NCI-H2227 (cell line): Measurements from ENCODE around the gene TNRC6C.
A peak's percentile ranks its signal among the peaks of the same experiment; 100 is the strongest.
"Not testable (repeated sequence)": the region's sequence is repeated elsewhere in the genome, so short reads cannot be mapped to it uniquely, and the experiment has no call there.

ENCODE experiments used
- DNase-seq: peaks from one replicate; lab custom pipeline; 2025; ENCODE audit not compliant: unreplicated experiment; lab: John Stamatoyannopoulos, UW

Gene TNRC6C

DNA sequence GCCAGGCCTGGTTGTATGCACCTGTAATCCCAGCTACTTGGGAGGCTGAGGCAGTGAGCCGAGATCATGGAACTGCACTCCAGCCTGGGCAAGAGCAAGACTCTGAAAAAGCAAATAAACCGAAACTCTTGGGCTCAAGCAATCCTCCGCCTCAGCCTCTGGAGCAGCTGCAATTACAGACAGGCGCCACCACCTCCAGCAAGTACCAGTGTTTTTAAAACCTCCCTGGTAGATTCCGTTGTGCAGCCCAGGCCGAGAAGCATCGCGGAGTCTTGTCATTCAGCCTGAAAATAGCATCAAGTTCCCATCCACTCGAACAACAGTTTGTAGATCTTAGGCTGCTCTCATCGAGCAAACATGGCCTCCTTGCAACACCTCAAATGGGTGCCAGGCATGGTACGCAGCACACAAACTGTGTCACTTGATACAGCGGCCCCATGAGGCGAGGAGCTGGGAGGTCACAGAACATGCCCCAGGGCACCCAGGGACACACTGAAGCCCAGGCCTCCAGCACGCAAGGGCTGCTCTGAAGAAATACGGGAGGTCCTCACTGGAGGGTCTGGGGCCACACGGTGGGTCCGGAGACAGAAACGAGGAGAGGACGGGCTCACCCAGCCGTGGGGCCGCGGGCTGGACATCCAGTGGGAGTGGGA is 152.0 kb downstream of the TNRC6C start:
- no peak for DNase-seq

DNA sequence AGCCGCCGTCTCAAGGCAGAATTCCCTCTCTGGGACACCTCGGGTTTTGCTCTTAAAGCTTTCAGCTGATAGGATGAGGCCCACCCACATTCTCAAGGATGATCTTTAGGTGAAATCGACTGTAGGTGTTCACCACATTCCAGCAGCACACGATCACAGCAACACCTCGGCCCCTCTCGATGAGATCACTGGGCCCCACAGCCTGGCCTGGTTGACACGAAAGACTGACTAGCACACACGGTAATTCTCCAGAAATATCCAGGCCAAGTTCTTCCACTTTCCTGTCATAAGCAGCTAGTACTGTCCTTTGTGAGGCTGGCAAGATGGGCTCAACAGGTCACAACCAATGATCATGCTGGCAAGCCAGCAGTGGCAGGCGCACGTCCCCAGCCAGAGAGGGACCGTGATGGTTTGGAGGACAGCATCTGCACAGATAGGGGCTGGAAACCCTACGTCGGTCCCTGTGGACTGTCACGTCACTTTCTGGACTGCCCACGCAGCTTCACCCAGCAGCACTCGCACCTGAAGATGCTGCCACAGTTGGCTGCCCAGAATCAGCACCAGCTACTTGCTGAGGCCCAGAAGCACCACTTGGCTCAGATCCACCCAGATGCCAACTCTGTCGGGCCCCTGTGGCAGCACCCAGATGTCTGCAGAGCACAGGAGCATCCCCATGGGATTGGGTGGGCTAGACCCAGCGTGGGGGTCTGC is 152.7 kb downstream of the TNRC6C start:
- no peak for DNase-seq

DNA sequence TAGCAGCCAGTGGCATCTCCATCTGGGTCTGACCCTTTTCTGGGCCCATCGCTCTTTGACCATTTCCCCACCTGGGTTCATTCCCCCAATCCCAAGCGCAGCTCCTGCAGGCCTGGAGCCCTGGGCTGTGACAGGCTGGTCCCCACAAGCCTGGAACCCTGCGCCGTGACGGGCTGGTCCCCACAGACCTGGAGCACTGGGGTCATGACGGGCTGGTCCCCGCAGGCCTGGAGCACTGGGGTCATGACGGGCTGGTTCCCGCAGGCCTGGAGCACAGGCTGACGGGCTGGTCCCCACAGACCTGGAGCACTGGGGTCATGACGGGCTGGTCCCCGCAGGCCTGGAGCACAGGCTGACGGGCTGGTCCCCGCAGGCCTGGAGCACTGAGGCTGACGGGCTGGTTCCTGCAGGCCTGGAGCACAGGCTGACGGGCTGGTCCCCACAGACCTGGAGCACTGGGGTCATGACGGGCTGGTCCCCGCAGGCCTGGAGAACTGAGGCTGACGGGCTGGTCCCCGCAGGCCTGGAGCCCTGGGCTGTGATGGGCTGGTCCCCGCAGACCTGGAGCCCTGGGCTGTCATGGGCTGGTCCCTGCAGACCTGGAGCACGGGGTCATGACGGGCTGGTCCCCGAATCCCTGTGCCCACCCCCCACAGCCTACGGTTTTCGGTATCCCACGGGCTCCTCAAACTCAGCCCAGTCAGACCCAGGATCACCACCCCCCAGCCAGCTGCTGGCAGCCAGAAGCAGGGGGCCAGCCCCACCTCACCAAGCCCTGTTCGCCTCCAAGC is 153.4 kb downstream of the TNRC6C start:
- DNase-seq = no peak

DNA sequence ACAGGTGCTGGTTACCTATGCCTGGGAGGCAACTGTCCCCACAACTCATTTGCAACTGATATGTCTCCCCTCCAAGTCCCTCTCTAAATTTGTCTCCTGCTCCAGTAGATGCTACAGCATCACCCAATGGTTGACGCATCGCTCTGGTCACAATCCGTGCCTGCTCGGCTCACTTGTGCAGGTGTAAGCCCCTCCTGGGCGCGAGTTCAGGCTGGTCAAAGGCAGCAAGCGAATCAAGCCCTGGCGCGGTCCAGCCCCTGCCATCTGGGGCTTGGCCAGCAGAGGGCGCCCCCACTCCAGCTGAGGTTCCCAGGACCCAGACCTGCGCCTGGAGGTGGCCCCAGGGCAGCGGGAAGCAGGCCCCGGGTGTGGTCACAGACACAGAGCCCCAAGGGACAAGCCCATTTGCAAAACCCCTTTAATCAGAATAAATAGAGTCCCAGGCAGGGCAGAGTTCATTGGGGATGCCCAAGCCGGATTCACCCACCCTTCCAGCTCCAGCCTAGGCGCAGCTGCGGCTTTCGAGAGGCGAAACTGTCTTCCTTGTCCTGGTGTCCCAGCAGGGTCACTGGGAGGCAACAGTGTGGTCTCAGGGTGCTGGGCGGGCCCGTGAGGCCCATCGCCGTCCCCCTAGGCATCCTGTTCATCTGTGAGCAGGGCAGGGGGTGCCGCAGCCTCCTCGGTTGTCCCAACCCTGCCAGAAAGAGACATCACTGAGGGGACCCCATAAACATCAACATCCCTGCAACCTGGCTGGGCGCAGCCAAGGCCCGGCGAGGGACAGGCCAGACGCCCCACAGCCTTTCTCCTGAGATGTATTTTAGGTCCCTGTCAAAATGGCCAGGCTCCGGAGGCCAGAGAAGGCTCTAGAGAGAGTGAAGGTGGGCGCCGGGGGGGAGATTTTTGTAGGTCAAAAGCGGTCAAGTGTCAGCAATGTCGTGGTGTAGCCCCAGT is 154.3 kb downstream of the TNRC6C start:
- peak; percentile 78 for DNase-seq

DNA sequence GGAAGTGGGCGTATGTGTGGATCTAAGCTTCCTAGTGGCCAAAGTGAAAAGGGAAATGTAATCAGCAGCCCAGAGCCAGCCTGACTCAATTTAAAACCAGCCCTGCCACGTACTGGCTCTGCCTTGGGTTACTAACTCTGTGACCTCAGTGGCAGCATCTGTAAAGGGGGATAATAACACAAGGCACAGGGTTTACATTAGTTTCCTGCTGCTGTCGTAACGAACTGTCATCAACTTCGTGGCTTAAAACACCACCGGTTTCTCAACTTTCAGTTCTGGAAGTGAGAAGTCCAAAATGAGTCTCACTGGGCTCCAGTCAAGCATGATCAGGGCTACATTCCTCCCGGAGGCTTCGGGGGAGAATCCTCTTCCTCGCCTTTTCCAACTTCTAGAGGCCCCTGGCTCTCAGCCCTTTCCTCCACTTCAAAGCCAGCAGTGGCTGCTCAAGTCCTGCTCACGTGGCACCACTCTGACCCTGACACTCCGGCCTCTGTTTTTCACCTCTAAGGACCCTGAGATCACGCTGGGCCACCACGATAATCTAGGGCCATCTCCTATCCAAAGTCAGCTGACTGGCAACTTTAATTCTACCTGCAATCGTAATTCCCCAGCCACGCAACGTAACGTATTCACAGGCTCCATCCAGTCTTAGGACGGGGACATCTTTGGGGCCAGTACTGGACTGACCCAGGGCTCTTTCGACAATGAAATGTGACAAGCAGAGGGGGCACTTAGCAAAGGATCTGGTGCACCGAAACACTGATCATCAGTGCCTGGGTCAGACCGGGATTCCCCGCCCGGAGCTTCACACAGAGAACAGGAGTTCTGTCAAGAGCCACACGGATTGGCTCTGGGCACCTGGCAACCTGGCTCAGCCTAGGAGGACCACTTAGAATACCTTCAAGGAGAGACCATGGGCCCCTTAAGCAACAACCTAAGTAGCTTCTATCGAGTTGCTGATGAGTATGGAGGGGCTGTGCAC is 155.6 kb downstream of the TNRC6C start:
- no peak for DNase-seq

DNA sequence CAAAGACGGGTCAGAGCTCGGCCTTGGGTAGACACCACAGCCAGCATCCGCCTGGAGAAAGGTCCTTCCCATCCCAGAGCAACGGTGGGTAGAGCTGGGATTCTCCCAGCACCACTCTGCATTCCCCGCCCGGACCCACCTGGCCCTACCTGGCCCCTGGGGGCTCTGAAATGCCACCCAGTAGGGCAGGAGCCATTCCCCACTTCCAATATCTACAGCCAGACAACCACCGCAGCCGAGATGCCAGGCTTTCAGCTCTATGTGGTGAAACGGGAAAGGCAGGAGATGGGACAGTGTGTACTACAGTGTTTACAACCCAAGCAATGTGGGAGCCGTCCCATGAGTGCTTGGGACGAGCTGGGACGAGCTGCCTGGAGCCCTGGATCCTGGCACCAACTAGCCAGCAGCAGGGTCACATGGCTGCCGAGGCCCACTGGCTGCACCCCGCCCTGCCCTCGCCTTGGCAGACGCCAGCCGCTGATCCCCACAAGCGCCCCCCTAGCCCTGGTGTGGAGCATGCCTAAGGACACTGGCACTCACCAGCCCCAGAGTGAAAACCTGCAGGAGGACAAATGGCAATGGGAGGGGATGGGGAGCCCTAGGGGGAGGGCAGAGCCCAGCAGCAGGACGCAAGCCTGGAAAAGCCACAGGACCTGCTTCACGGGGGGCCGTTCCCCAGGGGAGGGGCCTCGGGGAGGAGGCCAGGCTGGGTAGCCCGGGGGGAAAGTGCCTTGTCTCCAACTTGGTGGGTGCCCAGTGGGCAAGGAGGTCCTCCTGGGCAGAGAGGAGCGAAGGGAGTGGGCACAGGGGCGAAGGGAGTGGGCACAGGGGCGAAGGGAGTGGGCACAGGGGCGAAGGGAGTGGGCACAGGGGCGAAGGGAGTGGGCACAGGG is 156.6 kb downstream of the TNRC6C start:
- DNase-seq = no peak

DNA sequence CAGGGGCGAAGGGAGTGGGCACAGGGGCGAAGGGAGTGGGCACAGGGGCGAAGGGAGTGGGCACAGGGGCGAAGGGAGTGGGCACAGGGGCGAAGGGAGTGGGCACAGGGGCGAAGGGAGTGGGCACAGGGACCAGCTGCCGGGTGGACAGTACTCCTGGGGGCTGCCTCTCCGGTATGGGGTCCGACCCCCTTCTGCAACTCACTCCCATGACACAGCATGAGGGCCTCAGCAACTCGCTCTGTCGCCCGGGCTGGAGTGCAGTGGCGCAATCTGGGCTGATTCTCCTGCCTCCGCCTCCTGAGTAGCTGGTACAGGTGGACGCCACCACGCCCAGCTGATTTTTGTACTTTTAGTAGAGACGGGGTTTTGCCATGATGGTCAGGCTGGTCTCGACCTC is 157.3 kb downstream of the TNRC6C start:
- DNase-seq = not testable (repeated sequence)

DNA sequence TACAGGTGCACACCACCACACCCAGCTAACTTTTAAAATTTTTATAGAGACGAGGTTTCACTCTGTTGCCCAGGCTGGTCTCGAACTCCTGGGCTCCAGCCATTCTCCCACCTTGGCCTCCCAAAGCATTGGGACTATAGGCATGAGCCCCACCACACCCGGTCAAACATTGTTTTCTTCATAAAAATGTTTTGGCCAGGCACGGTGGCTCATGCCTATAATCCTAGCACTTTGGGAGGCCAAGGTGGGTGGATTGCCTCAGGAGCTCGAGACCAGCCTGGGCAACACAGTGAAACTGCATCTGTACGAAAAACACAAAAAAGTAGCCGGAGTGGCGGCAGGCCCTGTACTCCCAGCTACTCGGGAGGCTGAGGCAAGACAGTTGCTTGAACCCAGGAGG is 157.9 kb downstream of the TNRC6C start:
- no peak for DNase-seq

DNA sequence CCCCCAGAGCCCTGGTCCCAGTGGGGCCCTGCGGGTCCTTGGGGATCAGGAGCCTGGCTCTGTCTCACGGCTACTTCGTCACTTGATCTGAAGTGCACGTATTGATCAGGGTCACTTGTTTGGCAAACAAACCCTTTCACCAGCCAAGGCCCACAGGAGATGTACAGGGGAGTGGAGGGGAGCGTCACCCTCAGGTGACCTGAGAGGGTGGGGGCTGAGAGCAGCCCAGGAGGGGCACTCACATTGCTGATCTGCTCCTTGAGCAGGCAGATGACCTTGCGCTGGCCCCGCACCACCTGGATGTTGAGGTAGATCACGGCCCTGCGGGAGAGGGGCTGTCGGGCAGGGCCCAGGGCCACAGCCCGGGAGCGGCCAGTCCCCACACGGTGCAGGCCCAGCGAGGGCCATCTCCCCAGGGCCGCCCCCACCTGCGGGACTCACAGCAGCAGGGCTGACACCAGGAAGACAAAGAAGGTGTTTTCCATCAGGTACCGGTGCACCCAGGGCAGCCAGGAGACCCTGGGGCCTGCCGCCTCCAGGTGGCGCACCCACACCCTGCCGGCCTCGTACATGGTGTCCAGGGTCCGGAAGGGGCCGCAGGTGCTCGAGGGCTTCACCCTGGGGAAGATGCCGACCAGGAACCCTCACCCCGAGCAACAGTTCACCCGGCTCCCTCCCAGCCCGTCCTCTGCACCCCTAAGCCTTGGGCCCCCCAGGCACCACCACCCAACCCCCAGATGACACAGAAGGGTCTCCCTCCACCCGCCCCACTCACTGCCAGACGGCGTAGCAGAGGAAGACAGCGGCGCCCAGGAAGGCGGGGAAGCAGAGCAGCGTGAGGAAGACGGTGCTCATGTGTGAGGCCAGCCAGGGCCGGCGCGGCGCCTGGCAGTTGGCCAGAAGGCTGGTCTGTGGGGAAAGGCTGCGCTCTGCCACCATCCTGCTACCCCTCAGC is 158.8 kb downstream of the TNRC6C start:
- peak; percentile 61 for DNase-seq

DNA sequence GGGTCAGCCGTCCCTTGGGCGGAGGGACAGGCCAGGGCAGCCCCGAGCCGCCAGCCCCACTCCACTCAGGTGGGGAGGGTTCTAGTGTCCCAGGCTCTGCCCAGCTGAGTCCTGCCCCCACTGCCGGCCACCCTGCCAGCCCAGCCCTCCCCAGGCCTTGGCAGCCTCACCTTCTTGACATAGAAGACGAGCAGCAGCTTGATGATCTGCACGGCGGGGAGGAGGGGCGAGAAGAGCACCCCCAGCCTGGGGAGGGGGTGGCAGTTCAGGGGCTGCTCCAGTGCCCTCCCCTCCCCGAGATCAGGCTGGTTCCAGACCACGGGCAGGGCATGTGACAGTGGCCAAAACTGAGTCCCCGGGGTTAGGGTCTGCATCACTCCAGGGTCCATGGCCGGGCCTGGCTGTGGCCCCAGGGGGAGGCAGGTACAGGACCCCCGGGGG is 160.3 kb downstream of the TNRC6C start:
- DNase-seq = no peak

DNA sequence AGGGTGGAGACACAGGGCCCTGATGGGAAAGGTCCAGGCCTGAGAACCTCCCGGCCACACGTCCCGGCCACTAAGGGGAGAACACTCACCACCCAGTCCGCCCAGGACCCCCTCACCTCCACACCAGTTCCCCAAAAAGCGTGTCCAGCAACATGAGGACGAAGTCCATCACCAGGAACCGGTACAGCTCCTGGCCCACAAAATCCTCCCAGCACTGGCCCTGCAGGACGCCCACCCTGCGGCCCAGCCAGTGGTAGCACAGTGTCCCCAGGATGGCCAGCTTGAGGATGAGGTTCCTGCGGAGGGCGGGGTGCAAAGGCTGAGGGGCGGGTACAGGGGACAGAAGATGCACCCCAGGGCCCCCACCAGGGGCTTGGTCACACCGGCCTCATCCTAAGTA is 162.0 kb downstream of the TNRC6C start:
- DNase-seq = no peak

DNA sequence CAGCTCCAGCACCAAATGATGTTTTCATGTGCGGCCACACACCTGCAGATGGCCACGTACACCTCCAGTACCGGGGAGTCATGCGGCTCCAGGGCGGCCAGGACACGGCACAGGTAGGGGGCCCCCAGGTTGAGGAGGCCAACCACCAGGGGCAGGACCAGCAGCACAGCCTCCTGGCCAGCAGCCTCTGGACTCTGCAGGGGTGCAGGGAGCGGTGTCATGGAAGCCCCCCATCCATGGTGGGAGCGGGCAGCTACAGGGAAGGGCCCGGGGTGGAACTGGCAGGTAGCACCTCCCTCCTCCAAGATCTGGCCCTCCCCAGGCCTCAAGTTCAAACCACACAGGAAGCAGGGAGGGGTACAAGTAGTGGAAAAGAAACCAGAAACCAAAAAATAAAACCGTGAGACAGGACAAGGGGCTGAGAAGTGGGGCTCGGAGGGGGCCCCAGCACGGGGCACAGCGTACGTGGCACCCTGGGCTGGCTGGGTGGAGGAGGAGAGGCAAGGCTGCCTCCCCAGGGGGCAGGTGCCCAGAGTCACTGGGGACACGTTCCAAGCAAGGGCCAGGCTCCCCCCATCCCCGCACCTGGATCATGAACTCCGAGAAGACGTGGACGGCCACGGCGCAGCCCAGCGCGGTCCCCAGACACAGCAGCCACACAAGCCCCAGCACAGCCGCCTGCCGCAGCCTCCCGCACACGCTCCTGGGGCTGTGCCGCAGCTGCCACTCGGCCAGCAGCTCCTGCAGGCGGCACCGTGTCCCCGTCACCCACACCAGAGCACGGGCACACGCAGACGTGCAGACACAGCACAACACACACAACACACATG is 162.7 kb downstream of the TNRC6C start:
- no peak for DNase-seq

DNA sequence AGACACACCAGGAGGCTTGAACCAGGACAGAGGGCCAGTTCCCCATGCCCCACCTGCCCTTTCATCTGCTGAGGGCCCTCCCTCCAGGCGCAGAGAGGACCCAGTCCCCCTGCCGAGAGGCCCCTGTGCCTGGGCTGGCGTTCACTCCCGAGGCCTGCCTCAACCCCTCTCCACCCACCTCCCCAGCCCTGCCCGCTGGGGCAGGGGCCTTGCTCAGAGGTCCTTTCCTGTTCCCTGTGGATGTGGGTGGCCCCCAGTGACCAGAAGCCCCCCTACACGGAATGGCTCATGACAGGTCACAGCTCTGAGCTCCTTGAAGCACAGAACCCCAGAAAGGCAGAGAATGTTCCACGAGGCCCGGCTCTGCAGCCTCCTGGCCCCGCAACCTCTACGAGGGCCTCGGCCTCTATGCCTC is 163.3 kb downstream of the TNRC6C start:
- no peak for DNase-seq

DNA sequence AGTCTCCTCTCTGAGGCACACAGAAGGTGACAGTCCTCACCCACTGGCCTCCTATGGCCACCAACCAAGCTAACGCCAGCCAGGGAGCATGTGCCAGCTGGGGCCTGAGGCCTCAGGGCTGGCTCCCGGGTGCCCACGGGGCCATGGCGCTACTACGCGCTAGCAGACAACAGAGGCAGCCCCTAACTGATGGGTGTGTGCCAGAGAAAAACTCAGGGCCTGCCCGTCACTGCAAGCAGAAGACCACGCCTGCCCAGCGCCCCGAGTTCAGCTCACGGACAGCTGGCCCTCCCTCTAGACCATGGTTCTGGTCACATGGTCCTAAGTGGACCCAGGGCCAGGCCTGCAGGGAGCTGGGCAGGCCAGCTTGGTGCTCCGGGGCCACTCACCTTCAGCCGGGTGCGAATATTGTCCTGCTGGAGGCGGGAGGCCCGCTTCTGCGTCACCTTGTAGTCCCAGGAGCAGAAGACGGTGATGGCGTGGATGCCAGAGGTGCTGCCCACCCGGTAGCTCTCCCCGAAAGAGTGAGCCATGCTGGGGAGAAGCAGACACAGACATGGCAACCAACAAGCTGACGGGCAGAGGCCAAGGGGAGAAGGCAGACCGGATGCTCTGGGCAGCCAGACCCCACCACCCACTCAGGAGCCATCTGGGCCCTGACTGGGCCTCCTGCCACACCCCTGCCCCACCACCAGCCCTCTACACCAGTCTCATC is 163.9 kb downstream of the TNRC6C start:
- no peak for DNase-seq

DNA sequence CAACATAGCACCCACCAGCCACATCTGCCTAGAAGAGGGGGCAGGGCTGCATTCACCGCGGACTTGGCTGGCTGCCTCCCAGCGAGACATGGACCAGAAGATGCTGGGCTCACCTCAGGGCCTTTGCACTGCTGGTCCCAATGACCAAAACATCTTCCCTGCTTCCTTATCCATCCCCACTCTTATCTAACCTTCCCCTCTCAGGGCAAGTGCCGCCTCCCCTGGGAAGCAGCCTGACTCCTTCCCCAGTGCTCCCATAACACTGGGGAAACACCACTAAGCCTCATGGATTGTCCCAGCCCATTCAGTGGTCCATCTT is 164.4 kb downstream of the TNRC6C start:
- DNase-seq = no peak

DNA sequence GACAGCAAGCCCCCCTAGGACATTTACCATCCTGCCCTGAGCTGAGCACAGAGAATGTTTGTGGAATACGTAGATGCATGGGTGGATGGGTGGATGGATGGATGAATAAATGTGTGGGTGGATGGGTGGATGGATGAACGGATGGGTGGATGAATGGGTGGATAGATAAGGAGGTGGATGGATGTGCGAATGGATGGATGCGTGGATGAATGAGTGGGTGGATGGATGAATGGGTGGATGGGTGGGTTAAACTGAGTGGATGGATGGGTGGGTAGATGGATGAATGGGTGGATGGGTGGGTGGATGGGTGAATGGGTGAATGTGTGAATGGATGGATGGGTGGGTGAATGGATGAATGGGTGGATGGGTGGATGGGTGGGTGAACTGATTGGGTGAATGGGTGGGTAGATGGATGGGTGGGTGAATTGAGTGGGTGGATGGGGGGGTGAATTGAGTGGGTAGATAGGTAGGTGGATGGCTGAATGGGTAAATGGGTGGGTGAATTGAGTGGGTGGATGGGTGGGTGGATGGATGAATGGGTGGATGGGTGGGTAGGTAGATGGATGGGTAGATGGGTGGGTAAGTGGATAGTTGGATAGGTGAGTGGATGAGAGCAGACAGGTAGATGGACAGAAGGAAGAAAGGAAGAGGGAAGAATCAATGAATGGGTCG is 164.9 kb downstream of the TNRC6C start:
- no peak for DNase-seq
